Measurements from ENCODE around the gene TESMIN. TPM values are rescaled to one million over a fixed set of nuclear protein-coding genes. Genes with fewer than 3 reads are reported as not detected.

TESMIN gene
- total RNA-seq, 1 experiment from 2014 or later: 24.8 TPM

Other genes starting within 250 kb of the TESMIN start
- gene GAL, start 67.0 kb downstream of the TESMIN start, total RNA-seq (2021; ENCODE audit: unreplicated experiment): 83.1 TPM
- gene CPT1A, start 90.4 kb upstream of the TESMIN start, total RNA-seq (2021; ENCODE audit: unreplicated experiment): 54.4 TPM
- 90.2 TPM for gene MRPL21, start 152.3 kb upstream of the TESMIN start, total RNA-seq (2021; ENCODE audit: unreplicated experiment)
- 19.3 TPM for gene IGHMBP2, start 152.4 kb upstream of the TESMIN start, total RNA-seq (2021; ENCODE audit: unreplicated experiment)
- not detected for gene MRGPRD, start 229.5 kb upstream of the TESMIN start, total RNA-seq (2021; ENCODE audit: unreplicated experiment)